PFSK-1 (cell line): ENCODE results near the gene C2CD2L. TPM values are rescaled to one million over a fixed set of nuclear protein-coding genes. Genes with fewer than 3 reads are reported as not detected.

ENCODE experiments used
- FOXP2 ChIP-seq: optimal IDR thresholded peaks from 2 replicates; pipeline ENCODE3; 2011; ENCODE audit warnings: borderline replicate concordance, control low read depth, inconsistent platforms; ENCODE audit not compliant: insufficient read depth; ENCODE audit errors: extremely low read length, extremely low read depth
- POLR2AphosphoS5 ChIP-seq: IDR thresholded peaks from 2 replicates; pipeline ENCODE4 v1.6.1; 2012; ENCODE audit warnings: low read depth, mild to moderate bottlenecking, control low read depth, low read length, moderate library complexity
- SIN3A ChIP-seq: IDR thresholded peaks from 2 replicates; pipeline ENCODE4 v1.6.1; 2012; ENCODE audit warnings: mild to moderate bottlenecking, low read length, moderate library complexity, borderline replicate concordance; ENCODE audit not compliant: insufficient read depth
- TAF1 ChIP-seq: IDR thresholded peaks from 2 replicates; pipeline ENCODE4 v1.6.1; 2012; ENCODE audit warnings: low read length, control low read depth, borderline replicate concordance; ENCODE audit not compliant: insufficient read depth
- polyA plus RNA-seq: library from polyadenylated mRNA; unstranded; fragments of >200 nt; gene quantifications from one replicate; pipeline ENCODE4 v1.2.1, GENCODE V29; 2012; ENCODE audit warnings: low read depth, missing spikeins; ENCODE audit not compliant: insufficient read length
- TF ChIP-seq, protein P1 (sequence below), 2 experiments: IDR thresholded peaks; 2 replicates each; pipeline versions ENCODE4 v1.6.1 to v1.8.0; 2011 to 2012; ENCODE audit warnings: low read depth in 2 of 2, low read length in 2 of 2, control low read depth in 1 of 2, inconsistent platforms in 1 of 2, mild to moderate bottlenecking in 1 of 2, moderate library complexity in 1 of 2; ENCODE audit not compliant: insufficient read depth in 1 of 2

The C2CD2L gene
- 35.3 TPM for polyA plus RNA-seq

DNA sequence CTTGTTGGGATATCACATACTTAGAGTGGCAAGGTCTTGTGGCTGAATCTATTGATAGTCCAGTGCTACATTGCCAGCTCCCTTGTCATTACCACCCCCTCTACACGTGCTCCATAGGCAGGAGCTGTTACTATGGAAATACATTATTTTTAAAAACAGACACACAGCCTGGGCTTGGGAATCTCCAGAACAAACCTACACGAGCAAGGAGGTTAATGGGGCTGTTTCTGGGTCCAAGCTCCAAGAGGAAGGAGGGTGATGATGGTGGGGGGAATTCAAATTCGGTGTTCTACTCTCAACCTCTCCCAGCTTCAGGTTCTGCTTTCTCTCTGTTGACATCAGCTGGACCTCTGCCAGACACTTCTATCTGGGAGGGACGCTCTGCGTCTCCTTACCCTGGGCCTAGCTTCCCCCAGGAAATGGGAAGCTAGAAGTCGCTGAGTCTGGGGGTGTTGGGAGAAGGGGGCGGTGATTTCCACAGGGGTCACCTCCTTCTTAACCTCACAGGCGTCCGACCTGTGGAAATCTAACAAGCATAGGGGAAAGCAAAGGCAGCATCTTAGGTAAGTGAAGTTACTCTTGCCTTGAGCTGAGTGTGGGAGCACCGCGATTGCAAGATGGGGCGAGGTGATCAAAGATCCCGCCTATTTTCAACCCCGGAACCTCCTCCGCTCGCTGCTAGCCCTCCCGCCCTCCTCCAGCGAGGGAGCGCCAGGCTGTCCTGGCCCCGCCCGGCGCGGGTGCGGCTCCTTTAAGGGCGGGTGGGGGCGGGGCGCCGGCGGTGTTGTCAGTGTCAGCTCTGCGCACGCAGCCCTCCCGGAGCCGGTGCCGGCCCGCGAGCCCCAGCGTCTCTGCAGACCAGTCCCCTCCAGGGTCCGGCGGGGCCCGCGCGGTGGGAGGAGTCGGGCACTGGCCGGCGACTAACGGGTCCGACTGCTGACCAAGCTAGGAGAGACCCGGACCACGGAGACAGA is at the start of gene C2CD2L:
Gene C2CD2L, plus strand, starts transcription at position 781 of the 974 bp plus-strand sequence. CDS start 398 bp downstream, outside the sequence.
- TF ChIP-seq, protein P1, sequence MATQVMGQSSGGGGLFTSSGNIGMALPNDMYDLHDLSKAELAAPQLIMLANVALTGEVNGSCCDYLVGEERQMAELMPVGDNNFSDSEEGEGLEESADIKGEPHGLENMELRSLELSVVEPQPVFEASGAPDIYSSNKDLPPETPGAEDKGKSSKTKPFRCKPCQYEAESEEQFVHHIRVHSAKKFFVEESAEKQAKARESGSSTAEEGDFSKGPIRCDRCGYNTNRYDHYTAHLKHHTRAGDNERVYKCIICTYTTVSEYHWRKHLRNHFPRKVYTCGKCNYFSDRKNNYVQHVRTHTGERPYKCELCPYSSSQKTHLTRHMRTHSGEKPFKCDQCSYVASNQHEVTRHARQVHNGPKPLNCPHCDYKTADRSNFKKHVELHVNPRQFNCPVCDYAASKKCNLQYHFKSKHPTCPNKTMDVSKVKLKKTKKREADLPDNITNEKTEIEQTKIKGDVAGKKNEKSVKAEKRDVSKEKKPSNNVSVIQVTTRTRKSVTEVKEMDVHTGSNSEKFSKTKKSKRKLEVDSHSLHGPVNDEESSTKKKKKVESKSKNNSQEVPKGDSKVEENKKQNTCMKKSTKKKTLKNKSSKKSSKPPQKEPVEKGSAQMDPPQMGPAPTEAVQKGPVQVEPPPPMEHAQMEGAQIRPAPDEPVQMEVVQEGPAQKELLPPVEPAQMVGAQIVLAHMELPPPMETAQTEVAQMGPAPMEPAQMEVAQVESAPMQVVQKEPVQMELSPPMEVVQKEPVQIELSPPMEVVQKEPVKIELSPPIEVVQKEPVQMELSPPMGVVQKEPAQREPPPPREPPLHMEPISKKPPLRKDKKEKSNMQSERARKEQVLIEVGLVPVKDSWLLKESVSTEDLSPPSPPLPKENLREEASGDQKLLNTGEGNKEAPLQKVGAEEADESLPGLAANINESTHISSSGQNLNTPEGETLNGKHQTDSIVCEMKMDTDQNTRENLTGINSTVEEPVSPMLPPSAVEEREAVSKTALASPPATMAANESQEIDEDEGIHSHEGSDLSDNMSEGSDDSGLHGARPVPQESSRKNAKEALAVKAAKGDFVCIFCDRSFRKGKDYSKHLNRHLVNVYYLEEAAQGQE (IDR thresholded peaks at IDR 0.05; ENCODE audit: insufficient read depth in 1 of 2, low read depth in 2 of 2, low read length in 2 of 2): no peak
- no peak for TF ChIP-seq TAF1
- TF ChIP-seq SIN3A: no peak
- peak; percentile 70 for TF ChIP-seq FOXP2
- 0 out of 2 replicates have a peak, but pooled peaks have one; percentile 52 for TF ChIP-seq POLR2AphosphoS5

DNA sequence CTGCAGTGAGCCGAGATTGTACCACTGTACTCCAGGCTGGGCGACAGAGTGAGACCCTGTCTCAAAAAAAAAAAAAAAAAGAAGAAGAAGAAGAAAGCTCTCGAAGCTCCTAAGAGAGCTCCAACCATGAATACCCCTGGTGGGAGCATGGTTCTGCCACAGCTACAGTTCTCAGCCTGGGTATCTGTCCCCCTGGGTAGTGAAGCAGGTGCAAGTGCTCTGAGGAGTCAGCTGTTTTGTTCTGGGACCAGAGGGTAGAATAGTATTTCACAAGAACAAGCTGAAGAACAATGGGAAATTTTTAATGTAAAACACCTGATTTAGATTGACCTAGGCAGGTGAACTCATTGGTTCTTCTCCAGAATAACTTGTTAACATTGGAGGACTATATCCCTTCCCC is 45.9 kb upstream of the C2CD2L start:
- TF ChIP-seq, protein P1 (IDR thresholded peaks at IDR 0.05; ENCODE audit: insufficient read depth in 1 of 2, low read depth in 2 of 2, low read length in 2 of 2): no peak
- TF ChIP-seq SIN3A (no peak), FOXP2 (no peak), TAF1 (no peak), POLR2AphosphoS5 (no peak)

DNA sequence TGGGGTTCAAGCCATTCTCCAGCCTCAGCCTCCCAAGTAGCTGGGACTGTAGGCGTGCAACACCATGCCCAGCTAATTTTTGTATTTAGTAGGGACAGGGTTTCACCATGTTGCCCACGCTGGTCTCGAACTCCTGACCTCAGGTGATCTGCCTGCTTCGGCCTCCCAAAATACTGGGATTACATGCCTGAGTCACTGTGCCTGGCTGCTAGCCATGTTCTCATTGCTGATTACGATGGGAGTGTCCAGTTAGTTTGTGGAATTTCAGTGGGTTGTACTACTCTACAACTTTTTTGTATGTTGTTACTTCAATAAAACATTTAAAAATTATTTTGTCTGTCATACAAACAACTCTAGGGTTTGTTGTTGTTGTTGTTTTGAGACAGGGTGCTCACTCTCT is 44.4 kb upstream of the C2CD2L start:
- no peak for TF ChIP-seq FOXP2
- TF ChIP-seq TAF1: no peak
- no peak for TF ChIP-seq SIN3A
- TF ChIP-seq, protein P1 (IDR thresholded peaks at IDR 0.05; ENCODE audit: insufficient read depth in 1 of 2, low read depth in 2 of 2, low read length in 2 of 2): no peak
- TF ChIP-seq POLR2AphosphoS5: no peak

DNA sequence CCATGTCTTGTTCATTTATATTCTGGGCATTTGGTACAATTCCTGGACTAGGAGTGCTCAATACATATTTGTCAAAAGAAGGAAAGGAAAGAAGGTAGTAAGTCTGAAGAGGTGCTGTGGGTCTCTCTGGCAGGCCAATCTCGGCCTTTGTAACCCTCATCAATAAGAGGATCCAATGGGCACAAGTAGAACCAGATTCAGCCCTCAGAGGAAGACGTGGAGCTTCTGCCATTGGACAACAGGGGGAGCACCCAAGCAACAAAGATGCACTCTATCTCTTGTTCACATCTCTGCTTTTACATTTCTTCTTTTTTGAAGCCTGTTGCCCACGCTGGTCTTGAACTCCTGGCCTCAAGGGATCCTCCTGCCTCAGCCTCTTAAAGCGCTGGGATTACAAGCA is 41.8 kb upstream of the C2CD2L start:
- TF ChIP-seq TAF1: no peak
- TF ChIP-seq, protein P1 (IDR thresholded peaks at IDR 0.05; ENCODE audit: insufficient read depth in 1 of 2, low read depth in 2 of 2, low read length in 2 of 2): no peak
- no peak for TF ChIP-seq POLR2AphosphoS5
- no peak for TF ChIP-seq SIN3A
- TF ChIP-seq FOXP2: no peak
